ENCODE results near the gene TDP2.

- TF ChIP-seq YY1 (IDR thresholded peaks at IDR 0.05; ENCODE audit: extremely low read depth, insufficient replicate concordance, low read depth, low read length) (no peak), POLR2AphosphoS5 (IDR thresholded peaks at IDR 0.05; ENCODE audit: low read depth, low read length) (no peak), TCF7L2 (IDR thresholded peaks at IDR 0.05; ENCODE audit: borderline replicate concordance, extremely low read depth, insufficient read depth, insufficient read length) (no peak), RAD21 (IDR thresholded peaks at IDR 0.05; ENCODE audit: low read depth) (no peak), CEBPB (IDR thresholded peaks at IDR 0.05; ENCODE audit: low read depth) (no peak), ZFX (IDR thresholded peaks at IDR 0.05) (no peak)
- TF ChIP-seq, protein P1, sequence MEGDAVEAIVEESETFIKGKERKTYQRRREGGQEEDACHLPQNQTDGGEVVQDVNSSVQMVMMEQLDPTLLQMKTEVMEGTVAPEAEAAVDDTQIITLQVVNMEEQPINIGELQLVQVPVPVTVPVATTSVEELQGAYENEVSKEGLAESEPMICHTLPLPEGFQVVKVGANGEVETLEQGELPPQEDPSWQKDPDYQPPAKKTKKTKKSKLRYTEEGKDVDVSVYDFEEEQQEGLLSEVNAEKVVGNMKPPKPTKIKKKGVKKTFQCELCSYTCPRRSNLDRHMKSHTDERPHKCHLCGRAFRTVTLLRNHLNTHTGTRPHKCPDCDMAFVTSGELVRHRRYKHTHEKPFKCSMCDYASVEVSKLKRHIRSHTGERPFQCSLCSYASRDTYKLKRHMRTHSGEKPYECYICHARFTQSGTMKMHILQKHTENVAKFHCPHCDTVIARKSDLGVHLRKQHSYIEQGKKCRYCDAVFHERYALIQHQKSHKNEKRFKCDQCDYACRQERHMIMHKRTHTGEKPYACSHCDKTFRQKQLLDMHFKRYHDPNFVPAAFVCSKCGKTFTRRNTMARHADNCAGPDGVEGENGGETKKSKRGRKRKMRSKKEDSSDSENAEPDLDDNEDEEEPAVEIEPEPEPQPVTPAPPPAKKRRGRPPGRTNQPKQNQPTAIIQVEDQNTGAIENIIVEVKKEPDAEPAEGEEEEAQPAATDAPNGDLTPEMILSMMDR (IDR thresholded peaks at IDR 0.05 in 2 of 3, conservative IDR thresholded peaks at IDR 0.05 in 1 of 3; ENCODE audit: borderline replicate concordance in 1 of 3, insufficient read depth in 1 of 3, low read depth in 2 of 3, low read length in 2 of 3): no peak
Measured at GRCh38 chr6:24646771-24647170, 19.9 kb downstream of the TDP2 start.

Measured in HCT116 (cell line).